Measurements from ENCODE around the gene RBMXL3. TPM values are rescaled to one million over a fixed set of nuclear protein-coding genes. Genes with fewer than 3 reads are reported as not detected.
A peak's percentile ranks its signal among the peaks of the same experiment; 100 is the strongest.

The RBMXL3 gene
- total RNA-seq, 1 experiment from 2014 or later, result not detected

DNA sequence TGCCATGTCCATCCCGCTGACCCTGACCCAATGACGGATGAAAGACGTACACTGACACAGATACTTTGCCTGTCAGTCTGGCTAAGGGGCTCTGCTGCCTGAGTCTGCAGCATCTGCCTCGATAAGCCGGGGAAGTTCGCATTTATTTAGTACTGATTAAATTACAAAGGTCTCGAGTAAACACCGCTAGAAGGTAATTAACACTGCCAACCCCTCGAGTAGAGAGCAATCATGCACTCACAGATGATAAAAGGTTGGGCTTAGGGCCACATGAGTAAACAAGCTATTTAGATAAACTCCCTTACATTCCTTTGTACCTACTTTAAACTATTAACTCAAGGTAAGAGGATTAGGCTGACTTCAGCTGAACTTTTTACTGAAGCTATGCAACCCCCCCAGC lies 16.0 kb upstream of the RBMXL3 start:
- DNase-seq (ENCODE audit: low spot score) (no peak), ATAC-seq (peak; percentile 38; the same call in 1 of the 2 replicates)
- Mint-ChIP-seq H3K27ac (no peak overlapping the region), H3K36me3 (no peaks in the 10 kb centered on the region), H3K4me1 (peaks cover 6% of the 10 kb centered on the region), H3K9me3 (no peaks in the 10 kb centered on the region), H3K4me3 (no peak overlapping the region), H3K27me3 (ENCODE audit: low read depth) (peaks cover 43% of the 10 kb centered on the region)
- ChIA-PET POLR2A (no interaction called here), CTCF (no interaction called here)
- TF ChIP-seq GRHL2 (CRISPR knock-in tag; IDR thresholded peaks at IDR 0.05; ENCODE audit: insufficient replicate concordance, severe bottlenecking) (no peak), PRRX2 (CRISPR knock-in tag; IDR thresholded peaks at IDR 0.05) (no peak)
- TF ChIP-seq, protein P1, sequence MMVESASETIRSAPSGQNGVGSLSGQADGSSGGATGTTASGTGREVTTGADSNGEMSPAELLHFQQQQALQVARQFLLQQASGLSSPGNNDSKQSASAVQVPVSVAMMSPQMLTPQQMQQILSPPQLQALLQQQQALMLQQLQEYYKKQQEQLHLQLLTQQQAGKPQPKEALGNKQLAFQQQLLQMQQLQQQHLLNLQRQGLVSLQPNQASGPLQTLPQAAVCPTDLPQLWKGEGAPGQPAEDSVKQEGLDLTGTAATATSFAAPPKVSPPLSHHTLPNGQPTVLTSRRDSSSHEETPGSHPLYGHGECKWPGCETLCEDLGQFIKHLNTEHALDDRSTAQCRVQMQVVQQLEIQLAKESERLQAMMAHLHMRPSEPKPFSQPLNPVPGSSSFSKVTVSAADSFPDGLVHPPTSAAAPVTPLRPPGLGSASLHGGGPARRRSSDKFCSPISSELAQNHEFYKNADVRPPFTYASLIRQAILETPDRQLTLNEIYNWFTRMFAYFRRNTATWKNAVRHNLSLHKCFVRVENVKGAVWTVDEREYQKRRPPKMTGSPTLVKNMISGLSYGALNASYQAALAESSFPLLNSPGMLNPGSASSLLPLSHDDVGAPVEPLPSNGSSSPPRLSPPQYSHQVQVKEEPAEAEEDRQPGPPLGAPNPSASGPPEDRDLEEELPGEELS (CRISPR knock-in tag; IDR thresholded peaks at IDR 0.05), result no peak

GRCh38 chrX:115174548-115174947 lies 14.7 kb upstream of the RBMXL3 start:
- TF ChIP-seq ZNF396 (CRISPR knock-in tag; IDR thresholded peaks at IDR 0.05; ENCODE audit: borderline replicate concordance) (no peak), NFYB (CRISPR knock-in tag; conservative IDR thresholded peaks at IDR 0.05; ENCODE audit: low read depth) (no peak), GRHL2 (CRISPR knock-in tag; IDR thresholded peaks at IDR 0.05; ENCODE audit: insufficient replicate concordance, severe bottlenecking) (no peak), ZNF512 (CRISPR knock-in tag; IDR thresholded peaks at IDR 0.05; ENCODE audit: borderline replicate concordance) (no peak), ZNF671 (CRISPR knock-in tag; IDR thresholded peaks at IDR 0.05) (no peak), NFE2L1 (CRISPR knock-in tag; IDR thresholded peaks at IDR 0.05) (no peak)
- ChIA-PET POLR2A (no interaction called here), CTCF (no interaction called here)
- Mint-ChIP-seq H3K4me3 (no peak overlapping the region), H3K27ac (no peak overlapping the region), H3K36me3 (no peaks in the 10 kb centered on the region), H3K4me1 (peaks cover 14% of the 10 kb centered on the region), H3K27me3 (ENCODE audit: low read depth) (peaks cover 43% of the 10 kb centered on the region), H3K9me3 (no peaks in the 10 kb centered on the region)
- DNase-seq (ENCODE audit: low spot score) (no peak), ATAC-seq (no peak)

DNA sequence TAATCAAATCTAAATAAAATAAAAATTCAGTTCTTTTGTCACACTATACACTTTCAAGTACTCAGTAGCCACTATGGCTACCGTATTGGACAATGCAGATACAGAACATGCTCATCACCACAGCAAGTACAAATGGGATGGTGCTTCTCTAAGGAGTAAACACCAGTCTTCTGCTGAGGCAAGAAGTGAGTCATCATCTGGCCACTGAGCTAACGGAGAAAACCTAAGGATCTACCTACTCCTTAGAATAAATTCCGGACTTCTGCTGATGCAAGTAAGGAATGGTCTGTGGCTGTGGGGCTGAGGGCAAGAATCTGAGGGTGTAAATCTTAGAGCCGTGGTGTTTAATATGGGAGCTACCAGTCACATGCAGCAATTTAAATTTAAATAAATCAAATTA lies 11.3 kb upstream of the RBMXL3 start:
- CTCF ChIA-PET, result interaction anchor here (1.5 kb wide), 1 partner anchor 160 kb away, joined by 3 read pairs; no protein-coding TSS in a partner anchor
- POLR2A ChIA-PET, result no interaction called here
- ATAC-seq (no peak), DNase-seq (ENCODE audit: low spot score) (no peak)
- TF ChIP-seq, protein P2, sequence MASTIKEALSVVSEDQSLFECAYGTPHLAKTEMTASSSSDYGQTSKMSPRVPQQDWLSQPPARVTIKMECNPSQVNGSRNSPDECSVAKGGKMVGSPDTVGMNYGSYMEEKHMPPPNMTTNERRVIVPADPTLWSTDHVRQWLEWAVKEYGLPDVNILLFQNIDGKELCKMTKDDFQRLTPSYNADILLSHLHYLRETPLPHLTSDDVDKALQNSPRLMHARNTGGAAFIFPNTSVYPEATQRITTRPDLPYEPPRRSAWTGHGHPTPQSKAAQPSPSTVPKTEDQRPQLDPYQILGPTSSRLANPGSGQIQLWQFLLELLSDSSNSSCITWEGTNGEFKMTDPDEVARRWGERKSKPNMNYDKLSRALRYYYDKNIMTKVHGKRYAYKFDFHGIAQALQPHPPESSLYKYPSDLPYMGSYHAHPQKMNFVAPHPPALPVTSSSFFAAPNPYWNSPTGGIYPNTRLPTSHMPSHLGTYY (CRISPR knock-in tag; IDR thresholded peaks at IDR 0.05), result no peak
- TF ChIP-seq ESRRA (CRISPR knock-in tag; IDR thresholded peaks at IDR 0.05; ENCODE audit: borderline replicate concordance) (no peak), ZNF232 (CRISPR knock-in tag; IDR thresholded peaks at IDR 0.05) (no peak), RELA (CRISPR knock-in tag; IDR thresholded peaks at IDR 0.05; ENCODE audit: borderline replicate concordance) (no peak), MXD4 (CRISPR knock-in tag; IDR thresholded peaks at IDR 0.05; ENCODE audit: borderline replicate concordance) (no peak), PRDM15 (CRISPR knock-in tag; IDR thresholded peaks at IDR 0.05) (no peak), HMGA2 (CRISPR knock-in tag; IDR thresholded peaks at IDR 0.05) (no peak), ZNF396 (CRISPR knock-in tag; IDR thresholded peaks at IDR 0.05; ENCODE audit: borderline replicate concordance) (no peak), NR1H2 (CRISPR knock-in tag; IDR thresholded peaks at IDR 0.05) (no peak), ZBTB43 (CRISPR knock-in tag; IDR thresholded peaks at IDR 0.05) (no peak)
- Mint-ChIP-seq H3K36me3 (no peaks in the 10 kb centered on the region), H3K4me1 (peaks cover 18% of the 10 kb centered on the region), H3K4me3 (no peak overlapping the region), H3K27ac (no peak overlapping the region), H3K27me3 (ENCODE audit: low read depth) (peaks cover 31% of the 10 kb centered on the region), H3K9me3 (no peaks in the 10 kb centered on the region)

Data from WTC11 (cell line).